HUES64 (cell line): ENCODE results near the gene RNF130. TPM values are rescaled to one million over a fixed set of nuclear protein-coding genes. Genes with fewer than 3 reads are reported as not detected.

Experiments used
- H3K27ac ChIP-seq: 2 replicates; pipeline ENCODE4 v1.7.0; 2013; ENCODE audit warnings: low read depth, low read length, inconsistent platforms
- H3K27me3 ChIP-seq: 2 replicates; pipeline ENCODE4 v1.6.1; 2013; ENCODE audit warnings: mild to moderate bottlenecking, low read length; ENCODE audit not compliant: insufficient read depth
- H3K36me3 ChIP-seq: 2 replicates; pipeline ENCODE4 v1.6.1; 2013; ENCODE audit warnings: mild to moderate bottlenecking, low read length; ENCODE audit not compliant: insufficient read depth
- H3K4me1 ChIP-seq: 2 replicates; pipeline ENCODE4 v1.6.1; 2013; ENCODE audit warnings: mild to moderate bottlenecking, low read length, moderate library complexity; ENCODE audit not compliant: insufficient read depth
- H3K4me3 ChIP-seq: 2 replicates; pipeline ENCODE4 v1.5.1; 2013; ENCODE audit warnings: mild to moderate bottlenecking, low read length, moderate library complexity
- H3K9ac ChIP-seq: 2 replicates; pipeline ENCODE4 v1.6.1; 2013; ENCODE audit warnings: mild to moderate bottlenecking, low read depth, low read length
- H3K9me3 ChIP-seq: 2 replicates; pipeline ENCODE4 v1.6.1; 2013; ENCODE audit warnings: low read depth, low read length; ENCODE audit not compliant: insufficient read depth
- WGBS: fragments of 150-250, 120-280 bp; methylation state at CpG from one replicate; pipeline ENCODE4 v1.1.7; 2013; ENCODE audit warnings: missing lambda C conversion rate; 5-methylcytosine and 5-hydroxymethylcytosine counted together
- polyA plus RNA-seq, 2 experiments: library from polyadenylated mRNA; stranded (reverse); fragments of 50-300 nt; gene quantifications; one replicate each; pipeline ENCODE4 v1.2.3, GENCODE V29; 2013

The RNF130 gene, protein sequence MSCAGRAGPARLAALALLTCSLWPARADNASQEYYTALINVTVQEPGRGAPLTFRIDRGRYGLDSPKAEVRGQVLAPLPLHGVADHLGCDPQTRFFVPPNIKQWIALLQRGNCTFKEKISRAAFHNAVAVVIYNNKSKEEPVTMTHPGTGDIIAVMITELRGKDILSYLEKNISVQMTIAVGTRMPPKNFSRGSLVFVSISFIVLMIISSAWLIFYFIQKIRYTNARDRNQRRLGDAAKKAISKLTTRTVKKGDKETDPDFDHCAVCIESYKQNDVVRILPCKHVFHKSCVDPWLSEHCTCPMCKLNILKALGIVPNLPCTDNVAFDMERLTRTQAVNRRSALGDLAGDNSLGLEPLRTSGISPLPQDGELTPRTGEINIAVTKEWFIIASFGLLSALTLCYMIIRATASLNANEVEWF
- polyA plus RNA-seq (2013, experiment 1 of 2), result 46.8 TPM
- 64.0 TPM for polyA plus RNA-seq (2013, experiment 2 of 2)

DNA sequence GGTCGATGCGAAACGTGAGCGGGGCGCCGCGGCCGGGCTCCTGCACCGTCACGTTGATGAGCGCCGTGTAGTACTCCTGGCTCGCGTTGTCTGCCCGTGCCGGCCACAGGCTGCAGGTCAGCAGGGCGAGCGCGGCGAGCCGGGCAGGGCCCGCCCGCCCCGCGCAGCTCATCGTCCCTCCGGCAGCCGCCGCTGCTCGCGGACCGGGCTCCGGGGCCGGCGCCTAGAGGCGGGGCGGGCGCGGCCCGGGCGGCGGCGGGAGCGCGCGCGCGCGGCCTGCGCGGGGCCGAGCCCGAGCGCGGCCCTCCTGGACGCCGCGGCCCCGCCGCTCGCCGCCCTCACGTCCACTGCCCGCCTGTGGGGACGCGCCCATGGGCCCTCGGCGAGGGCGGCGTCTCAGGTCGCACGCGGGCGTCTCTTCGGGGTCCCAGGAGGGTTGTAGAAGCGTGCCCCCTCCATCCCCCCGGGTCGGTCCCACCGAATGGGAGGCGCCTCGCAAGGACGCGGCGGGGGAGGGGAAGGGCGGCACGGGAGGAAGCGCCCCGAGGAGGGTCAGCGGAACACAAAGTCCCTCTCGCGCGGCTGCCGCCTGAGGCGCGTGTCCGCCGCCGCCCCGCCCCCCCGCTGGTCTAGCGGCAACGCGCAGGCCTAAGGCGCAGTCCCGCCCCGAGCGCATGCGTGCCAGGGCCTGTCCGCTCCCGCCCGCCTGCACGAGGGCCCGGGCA is at the start of gene RNF130:
Gene RNF130, minus strand, starts transcription at position 229 of the 725 bp plus-strand sequence. Its CDS starts 57 bp downstream, at position 172.
- peak within 1 kb of the TSS; percentile 89 for H3K27ac ChIP-seq
- peak within 1 kb of the TSS; percentile 95 for H3K9ac ChIP-seq
- peaks cover 18% of the 10 kb centered on the region for H3K27me3 ChIP-seq
- peaks cover 9% of the 10 kb centered on the region for H3K9me3 ChIP-seq
- peaks cover 34% of the 10 kb centered on the region for H3K4me1 ChIP-seq
- under 1% methylated on average over 113 of the region's 113 CpGs for WGBS
- peak within 1 kb of the TSS; percentile 98 for H3K4me3 ChIP-seq
- H3K36me3 ChIP-seq, result no peaks in the 10 kb centered on the region

GRCh38 chr5:180120237-180121101 is 48.9 kb upstream of the RNF130 start:
- WGBS, result 90% methylated on average over 28 of the region's 28 CpGs
- H3K4me3 ChIP-seq, result no peak overlapping the region
- no peaks in the 10 kb centered on the region for H3K4me1 ChIP-seq
- H3K27ac ChIP-seq, result no peak overlapping the region
- no peak overlapping the region for H3K9ac ChIP-seq
- no peaks in the 10 kb centered on the region for H3K27me3 ChIP-seq
- no peaks in the 10 kb centered on the region for H3K9me3 ChIP-seq
- no peaks in the 10 kb centered on the region for H3K36me3 ChIP-seq

GRCh38 chr5:180119903-180120236 is 48.3 kb upstream of the RNF130 start:
- Histone ChIP-seq H3K4me3 (no peak overlapping the region), H3K27ac (no peak overlapping the region), H3K9ac (no peak overlapping the region), H3K27me3 (no peaks in the 10 kb centered on the region), H3K9me3 (no peaks in the 10 kb centered on the region), H3K36me3 (no peaks in the 10 kb centered on the region), H3K4me1 (no peaks in the 10 kb centered on the region)
- 95% methylated on average over 12 of the region's 12 CpGs for WGBS

DNA sequence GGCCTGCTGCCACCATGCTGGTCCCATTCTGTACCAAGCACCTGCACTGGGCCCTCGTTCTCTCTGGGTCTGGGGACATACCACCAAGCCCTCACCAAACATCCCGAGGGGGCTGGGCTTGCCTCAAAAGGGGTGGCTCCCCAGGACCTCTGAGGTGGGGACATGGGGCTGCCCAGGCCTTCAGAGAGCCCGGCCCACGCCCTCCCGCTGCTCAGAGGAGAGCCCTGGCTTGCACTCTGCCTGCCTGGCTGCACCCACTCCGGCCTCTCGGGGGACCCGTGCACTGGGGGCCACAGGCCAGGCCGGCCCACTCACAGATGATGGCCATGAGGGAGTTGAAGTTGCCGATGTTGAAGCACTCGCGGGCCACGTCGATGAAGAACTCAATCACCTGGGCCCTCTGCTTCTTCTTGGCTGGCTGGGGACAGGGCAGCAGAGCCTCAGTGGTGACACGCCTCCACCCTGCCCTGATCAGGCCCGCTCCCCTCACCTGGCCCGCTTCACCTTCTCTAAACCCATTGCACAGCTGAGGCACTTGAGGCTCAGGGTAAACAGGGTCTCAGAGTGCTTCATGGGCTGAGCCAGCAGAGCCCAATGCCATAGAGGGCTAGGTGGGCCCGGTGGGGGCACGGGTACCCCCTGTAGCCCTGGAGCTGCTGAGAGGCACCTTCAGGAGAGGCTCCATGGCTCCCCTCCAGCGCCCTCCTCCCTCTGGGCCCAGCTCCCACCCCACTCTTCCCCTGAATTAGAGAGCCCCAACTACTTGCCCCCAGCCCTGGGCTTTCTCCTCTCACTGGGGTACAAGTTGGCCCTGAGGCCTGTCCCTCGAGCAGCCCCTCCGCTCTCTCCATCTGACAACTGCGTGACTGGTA is 47.7 kb upstream of the RNF130 start:
- Histone ChIP-seq H3K9me3 (no peaks in the 10 kb centered on the region), H3K4me3 (no peak overlapping the region), H3K27me3 (no peaks in the 10 kb centered on the region), H3K4me1 (no peaks in the 10 kb centered on the region), H3K27ac (no peak overlapping the region), H3K9ac (no peak overlapping the region), H3K36me3 (no peaks in the 10 kb centered on the region)
- WGBS, result 92% methylated on average over 23 of the region's 23 CpGs

DNA sequence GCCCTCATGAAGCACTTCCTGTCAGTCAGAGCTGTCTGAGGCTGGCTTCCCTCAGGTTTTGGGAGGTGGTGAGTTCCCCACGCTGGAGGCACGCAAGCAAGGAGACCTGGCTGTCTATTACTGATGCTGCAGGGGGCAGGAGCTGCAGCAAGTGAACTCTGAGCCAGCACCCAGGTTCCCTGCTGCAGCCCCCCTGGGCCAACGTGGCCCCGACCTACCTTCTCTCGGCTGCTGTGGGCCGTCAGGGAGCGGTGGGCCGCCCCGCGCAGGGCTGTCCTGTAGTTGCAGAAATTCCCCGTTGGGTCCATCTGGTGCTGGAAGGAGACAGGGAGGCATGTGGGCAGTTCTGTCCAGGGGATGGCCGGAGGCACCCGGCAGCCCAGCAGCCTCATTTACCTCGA is 46.8 kb upstream of the RNF130 start:
- 93% methylated on average over 14 of the region's 14 CpGs for WGBS

DNA sequence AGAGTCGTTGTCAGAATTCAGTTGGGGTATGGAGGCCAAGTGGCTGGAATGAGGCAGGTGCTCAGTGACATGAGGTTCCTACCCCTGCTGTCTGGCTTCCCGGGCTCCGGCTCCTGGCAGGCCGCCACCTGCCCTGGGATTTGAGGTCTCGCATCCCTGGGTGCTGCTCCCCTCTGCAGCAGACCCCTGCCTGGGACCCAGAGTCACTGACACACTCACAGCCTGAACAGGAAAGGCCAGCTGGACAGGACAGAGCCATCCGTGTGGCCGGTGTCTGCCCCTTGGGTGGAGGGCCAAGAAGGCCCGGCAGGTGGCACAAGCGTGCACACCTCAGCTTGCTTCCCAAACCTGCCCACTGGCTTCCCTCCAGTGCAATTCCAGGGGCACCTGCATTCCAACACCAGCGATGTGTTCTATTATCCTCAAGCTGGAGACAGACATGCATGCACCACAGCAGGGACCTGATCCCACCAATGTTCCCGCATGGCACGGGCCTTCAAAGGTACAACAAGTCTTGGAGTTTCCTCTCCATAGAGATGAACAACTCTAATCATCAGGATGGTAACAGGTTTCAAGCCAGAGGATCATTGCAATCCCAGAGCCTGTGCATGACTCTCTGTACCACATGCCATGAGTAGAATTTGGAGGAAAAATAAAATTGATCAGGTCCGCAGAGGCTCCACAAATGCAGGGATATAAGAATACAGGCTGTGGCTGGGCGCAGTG is 45.6 kb upstream of the RNF130 start:
- Histone ChIP-seq H3K36me3 (no peaks in the 10 kb centered on the region), H3K4me1 (no peaks in the 10 kb centered on the region), H3K9me3 (no peaks in the 10 kb centered on the region), H3K4me3 (no peak overlapping the region), H3K27me3 (no peaks in the 10 kb centered on the region), H3K9ac (no peak overlapping the region), H3K27ac (no peak overlapping the region)
- 92% methylated on average over 14 of the region's 14 CpGs for WGBS

More for the DNA sequence above, 46.8 kb upstream of the RNF130 start:
- no peaks in the 10 kb centered on the region for H3K4me1 ChIP-seq
- no peaks in the 10 kb centered on the region for H3K27me3 ChIP-seq
- no peak overlapping the region for H3K4me3 ChIP-seq
- no peaks in the 10 kb centered on the region for H3K36me3 ChIP-seq
- H3K9me3 ChIP-seq, result no peaks in the 10 kb centered on the region
- H3K27ac ChIP-seq, result no peak overlapping the region
- H3K9ac ChIP-seq, result no peak overlapping the region

DNA sequence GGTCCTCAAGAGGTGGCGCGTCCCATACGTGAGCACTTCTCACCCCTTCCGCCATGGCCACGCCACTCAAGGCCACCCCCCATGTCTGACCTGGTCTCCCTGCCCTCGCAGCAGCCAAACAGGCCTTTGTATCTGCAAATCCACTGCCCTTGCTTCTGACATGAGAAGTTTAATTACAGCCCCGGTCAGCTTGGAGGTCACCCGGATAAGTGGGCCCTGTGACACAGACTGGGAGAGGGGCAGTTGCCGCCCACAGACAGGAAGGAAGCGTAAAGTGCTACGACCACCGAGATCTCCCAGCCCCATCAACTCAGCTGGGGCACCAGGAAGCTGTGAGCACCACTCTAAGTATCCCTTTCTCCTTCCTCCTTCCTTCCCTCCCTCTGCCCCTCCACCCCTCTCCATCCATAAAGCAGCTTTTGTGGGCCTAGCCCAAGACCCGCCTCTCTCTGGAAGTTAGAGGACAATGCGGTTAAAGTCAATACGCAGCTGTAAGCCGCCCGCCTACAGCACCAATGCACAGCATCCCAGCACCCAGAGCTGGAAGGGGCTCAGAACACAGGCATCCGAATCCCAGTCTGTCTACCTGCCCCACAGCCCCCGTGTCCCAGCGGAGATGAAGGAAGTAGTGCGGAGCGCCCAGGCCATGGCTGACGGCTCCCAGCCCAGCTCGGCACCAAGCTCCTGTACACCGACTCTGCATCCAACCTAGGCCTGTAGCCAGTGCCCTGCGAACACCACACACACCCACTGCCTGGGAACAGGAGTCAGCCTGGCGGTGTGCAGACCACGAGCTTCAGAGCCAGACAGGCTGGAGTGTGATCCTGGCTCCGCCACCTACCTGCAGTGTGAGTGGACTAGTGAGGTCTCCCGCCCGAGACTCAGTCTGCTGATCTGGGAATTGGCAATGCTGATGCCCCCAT is 44.8 kb upstream of the RNF130 start:
- Histone ChIP-seq H3K27me3 (no peaks in the 10 kb centered on the region), H3K36me3 (no peaks in the 10 kb centered on the region), H3K9ac (no peak overlapping the region), H3K4me3 (no peak overlapping the region), H3K4me1 (no peaks in the 10 kb centered on the region), H3K27ac (no peak overlapping the region), H3K9me3 (no peaks in the 10 kb centered on the region)
- WGBS, result 92% methylated on average over 31 of the region's 31 CpGs

DNA sequence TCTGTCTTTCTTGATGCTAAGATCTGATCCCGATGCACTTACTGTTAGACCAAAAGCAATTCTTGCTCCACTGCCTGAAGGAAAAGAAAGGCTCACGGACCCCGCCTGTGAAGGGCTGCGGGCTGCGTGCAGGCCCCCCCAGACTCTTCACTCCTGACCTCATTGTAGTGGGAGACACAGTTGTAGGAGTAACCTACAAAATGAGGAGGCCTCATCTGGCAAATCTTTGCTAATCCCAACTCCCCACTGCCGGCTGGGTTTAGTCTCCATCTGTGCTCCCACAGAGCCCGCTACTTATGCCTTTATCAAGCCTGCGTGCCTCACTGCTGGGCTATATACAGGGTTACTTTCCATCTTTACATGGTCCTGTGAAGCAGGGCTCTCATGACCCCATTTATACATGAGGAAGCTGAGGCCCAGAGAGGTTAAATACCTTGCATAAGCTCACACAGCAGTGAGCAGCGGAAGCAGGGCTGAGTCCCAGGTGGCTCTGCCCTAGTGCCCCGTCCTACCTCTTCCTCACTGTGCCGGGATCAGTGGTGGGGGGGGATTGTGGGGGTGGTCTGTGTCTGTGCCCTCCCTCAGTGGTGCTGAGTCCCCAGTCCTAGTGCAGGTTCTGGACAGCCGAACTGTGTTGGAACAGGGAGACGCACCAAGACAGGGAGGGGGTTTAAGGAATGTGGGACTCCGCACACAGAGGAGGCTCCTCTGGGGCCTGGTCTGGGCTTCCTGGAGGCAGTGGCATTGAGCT is 43.9 kb upstream of the RNF130 start:
- H3K27ac ChIP-seq, result no peak overlapping the region
- 95% methylated on average over 14 of the region's 14 CpGs for WGBS

More for the DNA sequence above, 43.9 kb upstream of the RNF130 start:
- no peak overlapping the region for H3K4me3 ChIP-seq
- H3K27me3 ChIP-seq, result no peaks in the 10 kb centered on the region
- no peaks in the 10 kb centered on the region for H3K9me3 ChIP-seq
- H3K9ac ChIP-seq, result no peak overlapping the region
- no peaks in the 10 kb centered on the region for H3K36me3 ChIP-seq
- no peaks in the 10 kb centered on the region for H3K4me1 ChIP-seq
